Tibial nerve (tissue), 4 donors: ENCODE measurements around the gene DYRK1B. TPM values are rescaled to one million over a fixed set of nuclear protein-coding genes. Genes with fewer than 3 reads are reported as not detected.
"Not testable (repeated sequence)": the region's sequence is repeated elsewhere in the genome, so short reads cannot be mapped to it uniquely, and the experiment has no call there.

Experiments
- DNase-seq, 2 donors: peaks; one replicate each; pipeline ENCODE4 v3.0.0-alpha.2; 2019; ENCODE audit warnings: low spot score in 2 of 2
- H3K27ac ChIP-seq, 4 donors: fragments of 200-600 bp; sonication (generic) in 3 of 4; one replicate each; pipeline ENCODE4 v1.5.1; 2017 to 2019; ENCODE audit warnings: mild to moderate bottlenecking in 1 of 4
- H3K27me3 ChIP-seq, 2 donors: fragments of 200-600 bp; sonication (generic) in 1 of 2; one replicate each; pipeline versions ENCODE4 v1.5.1 to v1.6.0; 2017 to 2019
- H3K36me3 ChIP-seq, 3 donors: fragments of 200-600 bp; sonication (generic); one replicate each; pipeline ENCODE4 v1.5.1; 2018 to 2019
- H3K4me1 ChIP-seq, 4 donors: fragments of 200-600 bp; sonication (generic) in 3 of 4; one replicate each; pipeline ENCODE4 v1.5.1; 2017 to 2019
- H3K4me3 ChIP-seq, 4 donors: fragments of 200-600 bp; sonication (generic) in 3 of 4; one replicate each; pipeline ENCODE4 v1.5.1; 2017 to 2019; ENCODE audit warnings: mild to moderate bottlenecking in 1 of 4, moderate library complexity in 1 of 4
- H3K9me3 ChIP-seq, 4 donors: fragments of 200-600 bp; sonication (generic) in 3 of 4; one replicate each; pipeline ENCODE4 v1.5.1; 2017 to 2019
- EP300 ChIP-seq, 2 donors: sonication (generic); formaldehyde crosslinking; IDR thresholded peaks; one replicate each; pipeline ENCODE4 v1.6.1; 2017; ENCODE audit warnings: antibody characterized with exemption in 2 of 2, mild to moderate bottlenecking in 1 of 2
- POLR2A ChIP-seq, 2 donors: fragments of 450-650 bp; IDR thresholded peaks; one replicate each; pipeline ENCODE4 v1.6.1; 2017; ENCODE audit warnings: antibody characterized with exemption in 2 of 2, mild to moderate bottlenecking in 2 of 2, moderate library complexity in 2 of 2
- WGBS, 2 donors: methylation state at CpG; one replicate each; pipeline ENCODE4 v1.1.5; 2018; 5-methylcytosine and 5-hydroxymethylcytosine counted together
- total RNA-seq, 4 donors: library from RNA; depleted of rRNA; stranded (reverse); fragments of >200 nt; gene quantifications; one replicate each; pipeline ENCODE4 v1.1.0, GENCODE V29; 2016
- TF ChIP-seq, protein P1 (sequence below), 5 experiments: fragments of 200-600 bp in 3 of 5; fragments of 450-650 bp in 2 of 5; sonication (generic) in 3 of 5; IDR thresholded peaks; one replicate each; pipeline ENCODE4 v1.5.1; 2016 to 2019; ENCODE audit warnings: antibody characterized with exemption in 5 of 5, mild to moderate bottlenecking in 3 of 5, moderate library complexity in 2 of 5

Gene DYRK1B
- total RNA-seq, 4 donors from 2014 or later, result 12.6 to 15.9 (median 13.1) TPM

DNA sequence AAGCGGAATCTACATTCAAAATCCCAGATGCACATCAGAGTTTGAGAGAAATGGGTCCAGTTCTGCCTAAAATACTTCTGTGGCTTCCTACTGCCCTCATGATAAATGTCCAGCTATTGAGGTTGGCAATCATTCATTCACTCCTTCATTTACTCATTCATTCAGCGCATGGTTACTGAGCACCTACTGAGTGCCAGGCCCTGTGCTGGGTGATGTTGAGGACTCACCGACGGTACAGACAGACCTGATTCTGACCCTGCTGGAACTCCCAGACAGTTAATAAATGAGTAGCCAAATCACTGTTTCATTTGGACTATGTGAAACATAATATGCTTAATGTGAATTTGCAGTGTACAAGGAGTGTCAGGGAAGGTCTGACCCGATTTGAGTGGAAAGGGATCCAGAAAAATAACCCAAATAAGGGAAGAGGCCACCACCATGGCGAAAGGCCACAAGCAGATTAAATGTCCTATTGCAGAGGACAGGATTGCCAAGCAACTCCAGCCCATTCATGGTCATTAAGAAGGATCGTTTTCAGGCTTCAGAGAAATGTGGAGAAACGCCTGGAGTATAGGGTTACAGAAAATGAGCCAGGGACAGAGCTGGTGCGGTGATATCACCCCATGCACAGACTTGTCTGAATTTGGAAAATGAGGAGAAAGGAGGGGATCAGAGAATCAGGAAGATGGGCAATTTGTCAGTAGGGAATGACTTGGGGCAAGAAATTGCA, 20.5 kb downstream of the DYRK1B start:
- no peak overlapping the region for H3K27ac ChIP-seq
- H3K36me3 ChIP-seq, result peaks cover 0 to 17% (median 0%) of the 10 kb centered on the region in 3 donors
- no peaks in the 10 kb centered on the region for H3K27me3 ChIP-seq
- no peaks in the 10 kb centered on the region for H3K4me1 ChIP-seq
- WGBS, 2 donors, result 66 to 72% methylated on average over 9 of the region's 9 CpGs
- TF ChIP-seq EP300 (IDR thresholded peaks at IDR 0.05), result no peak
- peaks cover 0 to 9% (median 0%) of the 10 kb centered on the region in 4 donors for H3K9me3 ChIP-seq
- no peak overlapping the region for H3K4me3 ChIP-seq
- DNase-seq, result no peak

DNA sequence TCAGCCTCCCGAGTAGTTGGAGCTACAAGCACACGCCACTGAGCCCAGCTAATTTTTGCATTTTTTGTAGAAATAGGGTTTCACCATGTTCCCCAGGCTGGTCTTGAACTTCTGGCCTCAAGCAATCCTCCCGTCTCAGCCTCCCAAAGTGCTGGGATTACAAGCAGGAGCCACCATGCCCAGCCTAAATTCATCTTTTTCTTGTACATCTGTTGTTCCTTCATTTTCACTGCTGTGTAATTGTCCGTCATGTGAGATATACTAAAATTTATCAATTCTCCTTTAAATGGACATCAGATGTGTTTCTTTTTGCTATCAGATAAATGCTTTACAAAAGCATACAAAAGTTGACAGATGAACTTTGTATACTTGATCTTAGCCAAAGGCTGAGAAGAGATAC, 22.9 kb downstream of the DYRK1B start:
- no peak for DNase-seq
- no peak overlapping the region for H3K27ac ChIP-seq
- no peaks in the 10 kb centered on the region for H3K4me1 ChIP-seq
- no peak overlapping the region for H3K4me3 ChIP-seq
- H3K36me3 ChIP-seq, result peaks cover 0 to 4% (median 0%) of the 10 kb centered on the region in 3 donors
- H3K27me3 ChIP-seq, result no peaks in the 10 kb centered on the region
- TF ChIP-seq, protein P1, sequence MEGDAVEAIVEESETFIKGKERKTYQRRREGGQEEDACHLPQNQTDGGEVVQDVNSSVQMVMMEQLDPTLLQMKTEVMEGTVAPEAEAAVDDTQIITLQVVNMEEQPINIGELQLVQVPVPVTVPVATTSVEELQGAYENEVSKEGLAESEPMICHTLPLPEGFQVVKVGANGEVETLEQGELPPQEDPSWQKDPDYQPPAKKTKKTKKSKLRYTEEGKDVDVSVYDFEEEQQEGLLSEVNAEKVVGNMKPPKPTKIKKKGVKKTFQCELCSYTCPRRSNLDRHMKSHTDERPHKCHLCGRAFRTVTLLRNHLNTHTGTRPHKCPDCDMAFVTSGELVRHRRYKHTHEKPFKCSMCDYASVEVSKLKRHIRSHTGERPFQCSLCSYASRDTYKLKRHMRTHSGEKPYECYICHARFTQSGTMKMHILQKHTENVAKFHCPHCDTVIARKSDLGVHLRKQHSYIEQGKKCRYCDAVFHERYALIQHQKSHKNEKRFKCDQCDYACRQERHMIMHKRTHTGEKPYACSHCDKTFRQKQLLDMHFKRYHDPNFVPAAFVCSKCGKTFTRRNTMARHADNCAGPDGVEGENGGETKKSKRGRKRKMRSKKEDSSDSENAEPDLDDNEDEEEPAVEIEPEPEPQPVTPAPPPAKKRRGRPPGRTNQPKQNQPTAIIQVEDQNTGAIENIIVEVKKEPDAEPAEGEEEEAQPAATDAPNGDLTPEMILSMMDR (IDR thresholded peaks at IDR 0.05), result no peak
- TF ChIP-seq POLR2A (IDR thresholded peaks at IDR 0.05) (no peak), EP300 (IDR thresholded peaks at IDR 0.05) (no peak)
- peaks cover 0 to 9% (median 0%) of the 10 kb centered on the region in 4 donors for H3K9me3 ChIP-seq
- 92 to 96% methylated on average over 4 of the region's 4 CpGs for WGBS, 2 donors

DNA sequence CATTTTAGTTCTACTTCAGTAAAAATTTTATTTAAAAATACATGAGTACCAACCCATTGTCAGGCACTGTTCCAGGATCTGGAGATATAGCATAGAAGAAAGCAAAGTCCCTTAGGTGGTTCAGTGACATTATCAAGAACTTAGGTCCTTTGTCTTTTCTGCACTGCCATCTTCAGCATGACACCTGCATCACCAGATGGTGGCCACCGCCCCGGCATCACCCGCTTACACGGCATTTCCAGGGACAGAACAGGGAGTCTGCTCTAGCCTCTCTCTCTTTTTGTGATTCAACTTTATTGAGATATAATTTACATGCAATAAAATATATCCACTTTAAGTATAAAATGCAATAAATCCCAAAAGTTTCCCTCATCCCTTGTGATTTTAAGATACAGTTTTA, 23.5 kb downstream of the DYRK1B start:
- WGBS, 2 donors, result 82 to 92% methylated on average over 4 of the region's 4 CpGs
- Histone ChIP-seq H3K4me3 (no peak overlapping the region), H3K4me1 (no peaks in the 10 kb centered on the region), H3K36me3 (no peaks in the 10 kb centered on the region), H3K27ac (no peak overlapping the region), H3K27me3 (no peaks in the 10 kb centered on the region), H3K9me3 (peaks cover 0 to 9% (median 0%) of the 10 kb centered on the region in 4 donors)
- no peak for DNase-seq
- TF ChIP-seq, protein P1 (IDR thresholded peaks at IDR 0.05), result no peak
- TF ChIP-seq POLR2A (IDR thresholded peaks at IDR 0.05) (no peak), EP300 (IDR thresholded peaks at IDR 0.05) (no peak)

DNA sequence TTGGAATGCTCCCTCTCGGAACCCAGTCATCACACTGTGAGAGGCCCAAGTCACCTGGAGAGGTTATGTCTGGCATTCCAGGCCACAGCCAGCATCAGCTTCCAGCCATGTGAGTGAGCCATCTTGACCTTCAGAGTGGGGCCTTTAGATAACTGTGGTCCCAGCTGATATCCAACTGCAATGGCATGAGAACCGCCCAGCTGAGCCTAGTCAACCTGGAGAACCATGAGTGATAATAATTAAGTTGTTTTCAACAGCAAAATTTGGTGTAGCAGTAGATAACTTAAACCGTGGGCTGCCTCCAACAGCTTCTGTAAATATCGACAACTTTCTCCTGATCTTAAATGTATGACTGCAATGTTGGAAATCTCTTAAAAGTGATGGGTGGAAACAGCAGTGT, 24.6 kb downstream of the DYRK1B start:
- no peak for DNase-seq
- TF ChIP-seq, protein P1 (IDR thresholded peaks at IDR 0.05), result no peak
- TF ChIP-seq POLR2A (IDR thresholded peaks at IDR 0.05), result no peak
- no peak for TF ChIP-seq EP300 (IDR thresholded peaks at IDR 0.05)
- Histone ChIP-seq H3K27ac (no peak overlapping the region), H3K36me3 (no peaks in the 10 kb centered on the region), H3K9me3 (peaks cover 0 to 9% (median 0%) of the 10 kb centered on the region in 4 donors), H3K4me3 (no peak overlapping the region), H3K4me1 (no peaks in the 10 kb centered on the region), H3K27me3 (no peaks in the 10 kb centered on the region)
- WGBS, 2 donors, result 94 to 95% methylated on average over 4 of the region's 4 CpGs

DNA sequence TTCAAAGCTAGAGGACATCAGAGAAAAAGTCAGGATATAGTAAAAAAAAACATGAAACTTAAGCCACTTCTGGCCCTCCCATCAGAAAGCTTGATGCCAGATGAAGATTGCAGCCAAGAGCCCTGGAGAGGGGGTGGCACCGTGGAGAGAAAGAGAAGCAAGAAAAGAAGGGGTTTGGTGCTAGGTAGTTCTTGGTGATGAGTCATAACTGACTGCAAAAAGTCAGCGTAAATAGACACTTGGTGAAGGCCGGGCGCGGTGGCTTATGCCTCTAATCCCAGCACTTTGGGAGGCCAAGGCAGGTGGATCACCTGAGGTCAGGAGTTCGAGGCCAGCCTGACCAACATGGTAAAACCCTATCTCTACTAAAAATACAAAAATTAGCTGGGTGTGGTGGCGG, 25.3 kb downstream of the DYRK1B start:
- H3K36me3 ChIP-seq, H3K27ac ChIP-seq, DNase-seq, H3K4me1 ChIP-seq, H3K4me3 ChIP-seq, H3K9me3 ChIP-seq, H3K27me3 ChIP-seq: not testable (repeated sequence)
- 88 to 92% methylated on average over 7 of the region's 7 CpGs for WGBS, 2 donors

DNA sequence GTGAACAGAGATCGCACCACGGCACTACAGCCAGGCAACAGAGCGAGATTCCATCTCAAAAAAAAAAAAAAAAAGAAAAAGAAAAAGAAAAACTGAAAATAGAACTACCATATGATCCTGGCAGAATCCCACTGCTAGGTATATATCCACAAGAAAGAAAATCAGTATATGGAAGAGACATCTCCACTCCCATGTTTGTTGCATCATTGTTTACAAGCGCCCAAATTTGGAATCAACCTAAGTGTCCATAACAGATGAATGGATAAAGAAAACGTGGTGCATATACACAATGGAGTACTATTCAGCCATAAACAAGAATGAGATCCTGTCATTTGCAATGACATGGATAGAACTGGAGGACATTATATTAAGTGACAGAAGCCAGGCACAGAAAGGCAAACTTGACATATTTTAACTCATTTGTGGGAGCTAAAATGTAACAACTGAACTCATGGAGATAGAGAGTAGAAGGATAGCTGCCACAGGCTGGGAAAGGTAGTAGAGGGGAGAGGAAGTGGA, 26.1 kb downstream of the DYRK1B start:
- no peak overlapping the region for H3K4me3 ChIP-seq
- no peak for TF ChIP-seq POLR2A (IDR thresholded peaks at IDR 0.05)
- TF ChIP-seq, protein P1 (IDR thresholded peaks at IDR 0.05), result no peak
- TF ChIP-seq EP300 (IDR thresholded peaks at IDR 0.05), result no peak
- no peaks in the 10 kb centered on the region for H3K4me1 ChIP-seq
- DNase-seq, result no peak
- WGBS, 2 donors, result 84% methylated on average over 5 of the region's 5 CpGs
- H3K9me3 ChIP-seq, result peaks cover 0 to 9% (median 0%) of the 10 kb centered on the region in 4 donors
- H3K27me3 ChIP-seq, result peaks cover 0 to 7% of the 10 kb centered on the region in 2 donors
- H3K27ac ChIP-seq, result no peak overlapping the region
- H3K36me3 ChIP-seq, result no peaks in the 10 kb centered on the region
